ENCODE measurements around the gene SNRNP200.

The SNRNP200 gene

GRCh38 chr2:96305091-96305978, at the start of gene SNRNP200:
Gene SNRNP200 (minus strand): TSS chr2:96305546. CDS start chr2:96305437, 109 bp downstream.
- DNase-seq (ENCODE audit: insufficient read length, low spot score) (peak; percentile 78), FAIRE-seq (peak; percentile 73)

DNA sequence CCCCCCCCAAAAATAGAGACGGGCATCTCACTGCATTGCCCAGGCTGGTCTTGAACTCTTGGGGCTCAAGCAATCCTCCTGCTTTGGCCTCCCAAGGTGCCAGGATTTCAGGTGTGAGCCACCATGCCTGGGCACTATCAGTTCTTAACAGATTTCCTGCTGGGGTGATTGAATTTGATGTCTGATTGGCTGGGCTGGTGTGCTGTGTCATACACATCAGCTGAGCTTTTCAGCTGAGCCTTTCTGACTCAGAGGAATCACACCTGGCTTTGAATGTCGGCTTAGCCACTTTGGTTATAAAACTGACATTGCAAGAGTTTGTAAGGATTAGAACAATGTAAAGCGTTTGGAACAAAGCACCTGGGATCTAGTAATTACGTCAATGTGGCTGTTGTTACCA, 49.1 kb upstream of the SNRNP200 start:
- FAIRE-seq = no peak

GRCh38 chr2:96353606-96354101, 48.3 kb upstream of the SNRNP200 start:
- no peak for FAIRE-seq
- DNase-seq (ENCODE audit: insufficient read length, low spot score) = no peak

More for the DNA sequence above, 49.1 kb upstream of the SNRNP200 start:
- DNase-seq (ENCODE audit: insufficient read length, low spot score) = no peak

DNA sequence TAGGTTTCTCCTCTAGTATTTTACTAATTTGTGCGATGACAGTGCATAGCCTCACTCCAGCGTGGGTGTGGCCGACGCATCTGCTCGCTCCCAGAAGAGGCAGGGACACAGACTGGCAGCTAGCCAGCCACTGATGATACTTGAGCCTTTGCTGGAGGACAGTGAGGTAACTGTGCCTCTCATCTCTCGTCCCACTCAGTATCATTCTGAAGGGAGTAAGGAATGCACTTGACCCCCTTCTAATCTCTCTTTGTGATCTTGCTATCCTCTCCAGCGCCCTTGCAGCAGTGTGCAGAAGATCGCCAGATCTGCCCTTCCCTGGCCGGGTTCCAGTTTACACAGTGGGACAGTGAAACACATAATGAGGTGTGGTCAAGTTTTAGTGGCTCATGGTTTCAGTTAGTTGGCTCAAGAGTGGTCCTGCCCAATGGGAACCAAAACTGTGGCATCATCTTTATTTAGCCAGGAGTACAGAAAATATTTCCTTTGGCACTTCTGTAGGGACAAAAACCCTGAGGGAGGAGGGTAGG, 47.8 kb upstream of the SNRNP200 start:
- no peak for FAIRE-seq
- no peak for DNase-seq (ENCODE audit: insufficient read length, low spot score)

- FAIRE-seq = no peak
- no peak for DNase-seq (ENCODE audit: insufficient read length, low spot score)
These were observed 42.0 kb upstream of the SNRNP200 start for GRCh38 chr2:96347395-96347794.

DNA sequence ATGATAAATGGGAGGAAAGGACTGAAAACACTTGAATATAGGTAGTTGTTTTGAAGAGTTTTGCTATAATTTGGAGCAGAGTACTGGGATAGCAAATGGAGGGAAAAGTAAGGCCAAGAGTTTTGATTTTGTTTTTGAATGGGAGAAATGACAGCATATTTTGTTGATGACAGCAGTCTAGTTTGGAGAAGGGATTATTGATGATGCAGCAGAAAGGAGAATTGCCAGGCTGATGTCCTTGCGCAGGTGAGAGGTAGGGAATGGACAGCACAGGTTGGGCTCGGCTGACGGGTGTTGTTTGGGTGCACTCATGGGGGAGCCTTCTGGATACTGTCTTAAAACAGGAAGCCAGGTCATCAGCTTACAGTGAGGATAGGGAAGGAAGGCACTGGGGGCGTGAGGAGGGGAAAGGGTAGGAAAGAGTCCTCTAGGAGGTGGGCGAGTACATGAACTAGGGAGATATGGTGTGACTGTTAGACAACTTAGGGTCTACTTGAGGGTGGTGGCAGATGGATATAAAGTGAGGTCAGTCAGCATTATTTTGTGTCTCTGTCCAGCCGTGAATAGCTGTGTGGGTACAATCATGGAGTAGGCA, 40.6 kb upstream of the SNRNP200 start:
- FAIRE-seq = no peak
- no peak for DNase-seq (ENCODE audit: insufficient read length, low spot score)

DNA sequence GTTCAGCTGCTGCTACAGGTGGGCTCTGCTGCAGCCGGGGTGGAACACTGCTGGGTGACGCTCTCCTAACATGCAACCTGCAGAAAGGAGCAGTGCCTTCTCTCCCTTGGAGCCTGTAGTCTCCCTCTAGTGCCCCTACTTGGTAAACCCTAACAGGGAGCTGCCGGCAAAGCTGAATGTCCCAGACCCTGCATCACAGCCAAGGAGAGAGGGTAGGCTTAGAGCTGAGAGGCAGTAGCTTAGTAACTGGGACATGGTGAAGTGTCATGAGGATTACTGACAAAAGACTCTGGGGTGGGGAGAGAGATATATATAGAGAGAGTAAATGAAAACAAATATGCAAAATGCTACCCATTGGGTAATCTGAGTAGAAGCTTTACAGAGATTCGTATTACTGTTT, 40.1 kb upstream of the SNRNP200 start:
- FAIRE-seq (no peak), DNase-seq (ENCODE audit: insufficient read length, low spot score) (no peak)

DNA sequence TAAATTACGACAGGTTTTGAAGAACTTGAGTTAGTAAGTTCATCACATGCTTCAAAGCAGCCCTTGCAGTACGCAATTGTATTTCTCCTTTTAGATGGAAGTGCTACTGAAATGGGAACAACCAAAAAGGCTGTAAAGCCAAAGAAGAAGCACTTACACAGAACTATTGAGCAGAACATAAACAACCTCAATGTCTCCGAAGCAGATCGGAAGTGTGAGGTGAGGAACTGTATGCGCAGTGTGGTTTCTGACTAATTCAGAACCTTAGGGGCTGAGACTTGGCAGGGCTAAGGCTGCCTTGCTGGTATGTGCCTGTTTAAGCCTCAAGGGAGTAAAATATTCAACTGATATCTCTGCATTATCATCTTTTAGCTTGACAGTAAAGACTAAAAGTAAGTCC, 38.7 kb upstream of the SNRNP200 start:
- FAIRE-seq (peak; percentile 88), DNase-seq (ENCODE audit: insufficient read length, low spot score) (no peak)

- DNase-seq (ENCODE audit: insufficient read length, low spot score) (no peak), FAIRE-seq (no peak)
These were observed 36.7 kb upstream of the SNRNP200 start for GRCh38 chr2:96342085-96342484.

DNA sequence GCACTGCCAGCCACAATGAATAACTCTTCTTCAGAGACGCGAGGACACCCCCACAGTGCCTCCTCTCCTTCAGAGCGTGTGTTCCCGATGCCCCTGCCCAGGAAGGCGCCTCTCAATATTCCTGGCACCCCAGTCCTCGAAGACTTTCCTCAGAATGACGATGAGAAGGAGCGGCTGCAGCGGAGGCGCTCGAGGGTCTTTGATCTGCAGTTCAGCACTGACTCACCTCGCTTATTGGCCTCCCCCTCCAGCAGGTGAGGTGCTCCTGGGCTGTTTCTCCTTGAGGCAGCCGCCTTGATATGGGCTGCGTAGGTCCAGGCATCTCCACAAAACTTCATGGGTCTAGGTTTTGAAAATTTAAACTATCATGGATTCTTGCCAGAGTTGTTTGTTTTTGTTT, 36.3 kb upstream of the SNRNP200 start:
- no peak for FAIRE-seq
- DNase-seq (ENCODE audit: insufficient read length, low spot score) = no peak

DNA sequence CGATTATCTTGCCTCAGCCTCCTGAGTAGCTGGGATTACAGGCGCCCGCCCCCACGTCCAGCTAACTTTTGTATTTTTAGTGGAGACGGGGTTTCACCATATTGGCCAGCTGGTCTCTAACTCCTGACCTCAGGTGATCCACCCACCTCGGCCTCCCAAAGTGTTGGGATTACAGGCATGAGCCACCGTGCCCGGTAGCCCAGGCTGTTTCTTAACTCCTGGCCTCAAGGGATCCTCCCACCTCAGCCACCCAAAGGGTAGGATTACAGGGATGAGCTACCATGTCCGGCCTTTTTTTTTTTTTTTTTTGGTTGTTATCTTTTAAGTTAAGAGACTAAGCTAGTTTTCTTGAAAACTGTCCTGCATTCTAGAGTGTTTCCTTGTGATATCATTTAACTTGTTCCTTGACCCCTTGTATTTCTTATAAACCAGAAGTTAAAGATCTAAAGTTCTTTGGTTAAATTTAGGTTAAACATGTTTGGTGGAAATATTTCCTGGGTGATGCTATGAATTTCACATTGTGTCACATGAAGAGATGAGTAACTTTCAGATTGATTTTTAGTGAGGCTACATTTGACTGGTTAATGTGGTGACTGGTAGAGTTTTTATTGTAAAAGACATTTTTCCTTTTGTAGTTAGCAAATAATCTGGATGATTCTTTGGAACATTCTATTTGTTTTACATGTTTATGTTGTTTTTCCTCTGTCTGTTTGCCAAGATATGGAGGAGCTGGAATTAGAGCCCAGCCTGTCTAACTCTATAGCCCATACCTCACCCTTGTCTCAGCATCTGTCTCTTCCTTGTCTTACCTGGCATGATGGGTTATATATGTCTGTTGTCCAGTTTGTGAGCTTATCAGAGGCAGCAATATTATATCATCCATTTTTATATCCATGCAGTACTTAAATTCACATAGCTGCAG, 35.4 kb upstream of the SNRNP200 start:
- DNase-seq (ENCODE audit: insufficient read length, low spot score) (no peak), FAIRE-seq (no peak)

- no peak for DNase-seq (ENCODE audit: insufficient read length, low spot score)
- no peak for FAIRE-seq
These were observed 31.5 kb upstream of the SNRNP200 start for GRCh38 chr2:96336873-96337272.

DNA sequence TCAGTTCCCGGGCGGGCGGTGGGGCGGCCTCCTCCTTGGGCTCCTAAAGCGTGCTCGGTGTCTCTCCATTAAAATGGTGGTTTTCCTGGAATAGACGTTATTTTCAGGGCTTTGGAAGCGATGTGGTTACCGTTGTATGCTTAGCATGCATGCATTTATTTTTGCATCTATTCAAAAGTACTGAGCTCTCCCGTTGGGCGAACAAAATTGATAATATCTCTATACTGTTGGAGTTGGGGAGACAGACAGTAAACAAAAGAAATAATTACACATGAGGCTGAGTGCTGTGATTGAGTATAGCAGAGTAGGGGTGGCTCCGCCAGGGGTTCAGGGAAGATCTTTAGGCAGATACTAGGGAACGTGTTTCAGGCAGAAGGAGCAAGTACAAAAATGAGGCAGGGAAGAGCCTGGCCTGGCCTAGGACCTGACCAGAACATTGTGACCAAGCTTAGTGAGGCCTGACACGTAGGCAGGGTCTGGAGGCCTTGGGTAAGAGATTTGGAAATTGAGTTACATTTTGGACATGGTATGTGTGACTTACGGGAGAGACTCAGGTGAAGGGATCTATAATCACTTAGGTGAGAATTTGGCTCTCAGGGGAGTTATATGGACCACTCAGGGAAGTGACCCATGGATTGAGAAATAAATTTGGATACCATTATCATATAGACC, 30.9 kb upstream of the SNRNP200 start:
- FAIRE-seq (peak; percentile 70), DNase-seq (ENCODE audit: insufficient read length, low spot score) (no peak)

DNA sequence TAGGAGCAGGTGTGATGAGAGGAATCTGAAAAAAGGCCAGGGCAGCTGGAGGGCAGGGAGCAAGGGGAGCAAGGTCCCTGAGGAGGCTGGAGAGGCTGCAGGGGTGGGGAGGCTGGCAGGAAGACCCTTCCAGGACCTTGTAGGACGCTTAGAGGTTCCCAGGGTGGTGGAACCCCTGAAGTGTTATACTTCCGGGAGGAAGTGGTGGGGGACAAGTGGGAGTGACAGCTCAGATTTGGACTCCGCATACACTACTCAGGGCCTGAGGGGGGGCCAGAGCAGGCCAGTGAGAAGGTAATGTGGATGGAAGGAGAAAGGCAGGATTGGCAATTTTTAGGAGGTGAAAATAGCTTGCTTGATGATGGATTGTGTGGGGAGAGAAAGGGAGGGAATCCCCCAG, 28.4 kb upstream of the SNRNP200 start:
- FAIRE-seq (no peak), DNase-seq (ENCODE audit: insufficient read length, low spot score) (no peak)

- FAIRE-seq (no peak), DNase-seq (ENCODE audit: insufficient read length, low spot score) (no peak)
These were observed 25.1 kb upstream of the SNRNP200 start for GRCh38 chr2:96330407-96330806.

GRCh38 chr2:96329874-96330273, 24.5 kb upstream of the SNRNP200 start:
- DNase-seq (ENCODE audit: insufficient read length, low spot score) (no peak), FAIRE-seq (no peak)

- FAIRE-seq (no peak), DNase-seq (ENCODE audit: insufficient read length, low spot score) (no peak)
These were observed 24.1 kb upstream of the SNRNP200 start for GRCh38 chr2:96329456-96329855.

DNA sequence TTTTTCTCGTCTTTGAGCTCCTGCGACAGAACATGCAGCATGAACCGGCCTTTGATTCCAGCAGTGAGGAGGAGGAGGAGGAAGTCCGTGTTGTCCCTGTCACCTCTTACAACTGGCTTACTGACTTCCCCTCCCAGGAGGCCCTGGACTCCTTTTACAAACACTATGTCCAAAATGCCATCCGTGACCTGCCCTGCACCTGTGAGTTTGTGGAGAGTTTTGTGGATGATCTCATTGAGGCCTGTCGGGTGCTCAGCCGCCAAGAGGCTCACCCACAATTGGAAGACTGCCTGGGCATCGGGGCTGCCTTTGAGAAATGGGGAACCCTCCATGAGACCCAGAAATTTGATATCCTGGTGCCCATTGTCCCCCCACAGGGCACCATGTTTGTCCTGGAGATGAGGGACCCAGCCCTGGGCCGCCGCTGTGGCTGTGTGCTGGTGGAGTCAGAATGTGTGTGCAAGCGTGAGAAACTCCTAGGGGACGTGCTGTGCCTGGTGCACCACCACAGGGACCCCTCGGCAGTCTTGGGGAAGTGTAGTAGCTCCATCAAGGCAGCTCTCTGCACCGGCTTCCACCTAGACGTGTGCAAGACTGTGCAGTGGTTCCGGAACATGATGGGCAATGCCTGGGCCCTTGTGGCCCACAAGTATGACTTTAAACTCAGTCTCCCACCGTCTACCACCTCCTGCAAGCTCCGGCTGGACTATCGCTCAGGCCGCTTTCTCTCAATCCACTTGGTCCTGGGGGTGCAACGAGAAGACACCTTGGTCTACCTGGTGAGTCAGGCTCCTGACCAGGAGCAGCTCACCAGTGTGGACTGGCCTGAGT, 21.9 kb upstream of the SNRNP200 start:
- FAIRE-seq = no peak
- no peak for DNase-seq (ENCODE audit: insufficient read length, low spot score)

DNA sequence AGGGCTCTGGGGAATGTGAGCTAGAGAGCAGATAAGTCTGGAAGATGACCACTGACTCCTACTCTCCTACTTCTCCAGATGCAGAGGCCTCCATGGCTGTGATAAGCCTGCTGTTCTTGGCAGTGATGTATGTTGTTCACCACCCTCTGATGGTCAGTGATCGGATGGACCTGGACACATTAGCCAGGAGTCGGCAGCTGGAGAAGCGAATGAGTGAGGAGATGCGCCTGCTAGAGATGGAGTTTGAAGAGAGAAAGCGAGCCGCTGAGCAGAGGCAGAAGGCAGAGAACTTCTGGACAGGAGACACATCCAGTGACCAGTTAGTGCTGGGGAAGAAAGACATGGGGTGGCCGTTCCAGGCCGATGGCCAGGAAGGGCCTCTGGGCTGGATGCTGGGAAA, 21.2 kb upstream of the SNRNP200 start:
- no peak for DNase-seq (ENCODE audit: insufficient read length, low spot score)
- no peak for FAIRE-seq
